Measurements from ENCODE around the gene AHRR.
"Not testable (repeated sequence)": the region's sequence is repeated elsewhere in the genome, so short reads cannot be mapped to it uniquely, and the experiment has no call there.

Gene AHRR

DNA sequence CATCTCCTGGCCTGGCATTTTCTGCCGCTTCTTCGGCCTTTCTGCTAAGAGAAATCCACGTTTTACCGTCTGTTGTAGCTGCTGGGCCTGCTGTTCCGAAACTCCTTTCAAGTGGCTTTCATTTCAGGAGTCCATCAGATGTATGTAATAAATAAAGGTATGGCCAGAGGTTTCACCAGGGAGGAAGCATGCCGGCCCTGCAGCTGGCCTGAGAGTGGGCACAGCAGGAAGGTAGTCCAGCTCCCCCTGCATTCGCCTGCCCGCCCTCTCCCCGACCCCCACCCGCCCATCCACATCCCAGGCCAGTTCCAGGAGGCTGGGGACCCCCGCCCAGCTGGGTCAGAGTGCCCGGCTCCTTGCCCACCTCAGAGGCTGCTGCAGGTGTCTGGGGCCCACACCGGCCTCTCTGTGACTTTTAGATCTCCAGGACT is 75.0 kb downstream of the AHRR start:
- DNase-seq (ENCODE audit: low spot score), result no peak

DNA sequence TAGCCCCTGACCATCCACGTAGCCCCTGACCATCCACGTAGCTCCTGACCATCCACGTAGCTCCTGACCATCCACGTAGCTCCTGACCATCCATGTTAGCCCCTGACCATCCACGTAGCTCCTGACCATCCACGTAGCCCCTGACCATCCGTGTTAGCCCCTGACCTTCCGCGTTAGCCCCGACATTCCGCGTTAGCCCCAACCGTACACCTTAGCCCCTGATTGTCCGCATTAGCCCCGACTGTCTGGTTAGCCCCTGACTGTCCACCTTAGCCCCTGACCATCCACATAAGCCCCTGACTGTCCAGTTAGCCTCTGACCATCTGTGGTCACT is 76.6 kb downstream of the AHRR start:
- not testable (repeated sequence) for DNase-seq (ENCODE audit: low spot score)

DNA sequence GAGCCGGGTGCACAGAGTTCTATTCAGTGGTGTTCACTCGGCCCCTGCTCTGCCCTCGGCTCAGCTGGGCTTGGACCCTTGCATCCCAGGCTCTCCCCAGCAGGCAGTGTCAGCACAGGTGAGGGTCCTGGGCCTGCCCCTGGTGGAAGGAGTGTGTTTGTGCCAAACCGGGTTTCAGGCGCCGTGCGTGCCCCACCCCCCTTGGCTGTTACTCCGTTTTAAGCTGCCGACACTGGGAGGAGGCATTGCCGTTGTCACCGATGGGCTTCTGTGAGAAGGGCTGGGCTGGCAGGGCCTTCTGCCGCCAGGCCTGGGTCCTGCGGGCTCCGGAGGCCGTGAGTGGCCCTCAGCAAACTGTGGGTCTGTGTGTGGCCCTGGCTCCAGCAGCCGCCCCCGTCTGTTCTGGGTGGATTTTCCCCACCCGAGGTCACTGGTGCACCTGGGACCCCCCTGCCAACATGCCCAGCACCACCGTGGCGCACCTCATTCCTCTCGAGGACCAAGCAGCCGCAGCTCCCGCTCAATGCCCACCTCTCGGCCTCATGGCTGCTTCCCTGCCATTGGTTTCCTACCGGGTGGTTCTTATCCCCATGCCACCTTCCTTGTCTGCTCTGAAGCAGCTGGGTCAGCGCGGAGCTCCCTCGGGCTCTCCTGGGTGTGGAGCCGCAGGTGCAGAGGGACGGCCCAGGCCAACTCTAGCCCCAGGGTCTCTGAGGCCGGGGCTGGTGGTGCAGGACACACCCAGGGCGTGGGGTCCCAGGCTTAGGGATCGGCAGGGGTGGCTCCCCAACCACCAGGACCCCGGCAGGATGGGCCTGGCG is 77.2 kb downstream of the AHRR start:
- no peak for DNase-seq (ENCODE audit: low spot score)

DNA sequence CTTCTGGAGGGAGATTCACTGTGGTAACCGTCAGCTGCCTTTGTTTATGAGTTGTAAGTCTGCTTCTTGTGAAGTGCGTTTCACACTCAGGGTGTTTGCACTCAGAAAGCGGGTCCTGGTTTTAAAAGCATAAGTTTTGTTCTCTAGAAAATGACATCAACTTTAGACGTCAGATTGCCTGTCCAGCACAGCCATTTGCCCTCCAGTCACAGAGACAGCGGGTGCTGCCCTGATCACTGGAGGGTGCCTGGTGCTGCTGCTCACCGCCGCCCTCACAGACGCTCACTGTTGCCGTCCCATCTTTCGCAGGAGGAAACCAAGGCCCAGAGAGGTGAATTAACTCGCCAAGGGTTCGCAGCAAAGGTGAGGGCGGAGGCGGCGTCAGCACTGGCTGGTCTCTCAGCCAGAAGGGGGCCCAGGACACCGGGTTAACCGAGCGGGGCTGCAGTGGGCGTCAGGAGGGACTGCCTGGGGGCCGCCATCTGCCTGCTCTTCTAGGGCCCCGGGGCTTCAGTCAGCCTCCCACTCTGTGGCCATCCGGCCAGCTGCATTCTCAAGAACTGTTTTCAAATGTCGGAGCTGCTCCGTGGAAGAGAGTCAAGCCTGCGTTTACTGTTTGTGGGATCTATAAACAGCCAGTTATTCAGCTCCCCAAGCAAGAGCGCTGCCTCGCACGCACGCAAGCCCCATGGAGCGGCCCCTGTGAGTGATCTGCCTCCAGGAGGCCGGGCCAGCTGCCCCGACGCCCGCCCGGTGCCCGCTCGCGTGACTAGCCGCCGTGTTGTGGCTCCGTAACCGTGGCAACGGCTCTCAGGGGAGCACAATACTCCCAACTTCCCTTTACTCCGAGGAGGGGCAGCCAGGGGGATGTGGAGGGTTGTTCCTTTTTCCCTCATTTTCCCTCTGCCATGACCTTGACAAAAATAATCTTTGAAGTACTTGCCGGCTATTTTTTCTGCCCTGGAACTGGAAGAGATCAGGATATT is 78.1 kb downstream of the AHRR start:
- DNase-seq (ENCODE audit: low spot score), result peak; percentile 86

DNA sequence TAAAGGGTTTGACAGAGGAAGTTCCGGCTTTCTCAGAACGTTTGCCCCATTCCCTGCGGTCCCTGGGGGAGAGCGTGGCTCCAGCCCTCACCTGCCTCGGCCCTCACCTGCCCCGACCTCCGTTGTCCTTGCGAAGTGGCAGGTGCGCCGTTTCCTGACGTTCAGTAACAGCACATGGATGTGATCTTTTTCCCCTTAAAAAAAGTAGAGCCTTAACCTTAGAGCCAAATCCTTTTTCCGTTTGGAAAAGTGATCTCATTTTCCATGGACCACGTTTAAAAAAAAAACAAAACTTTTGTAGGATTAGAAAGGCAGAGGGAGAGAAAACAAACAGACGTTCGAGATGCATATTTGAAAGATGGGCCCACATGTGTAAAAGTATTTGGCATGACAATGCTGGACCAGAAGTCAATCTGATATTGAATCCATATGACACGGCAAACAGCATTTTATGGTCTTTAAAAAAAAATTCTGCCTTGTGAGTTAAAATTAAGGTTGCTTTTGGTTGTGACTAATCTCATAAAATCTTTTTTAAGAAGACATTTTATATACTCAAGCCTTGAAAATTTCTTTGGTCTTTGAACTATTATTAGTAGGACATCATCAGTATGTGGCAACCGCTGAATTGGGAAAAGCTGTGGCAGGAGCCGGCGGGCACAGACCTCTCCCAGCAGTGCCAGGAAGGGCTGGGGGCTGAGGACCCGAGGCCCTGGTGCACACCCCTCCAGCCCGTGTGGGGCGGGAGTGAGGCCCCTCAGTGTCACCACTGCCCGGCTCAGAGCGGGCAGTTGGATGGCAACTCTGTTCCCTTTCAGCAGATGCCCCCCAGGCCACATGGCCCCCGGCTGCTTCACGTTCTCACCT is 79.0 kb downstream of the AHRR start:
- no peak for DNase-seq (ENCODE audit: low spot score)

DNA sequence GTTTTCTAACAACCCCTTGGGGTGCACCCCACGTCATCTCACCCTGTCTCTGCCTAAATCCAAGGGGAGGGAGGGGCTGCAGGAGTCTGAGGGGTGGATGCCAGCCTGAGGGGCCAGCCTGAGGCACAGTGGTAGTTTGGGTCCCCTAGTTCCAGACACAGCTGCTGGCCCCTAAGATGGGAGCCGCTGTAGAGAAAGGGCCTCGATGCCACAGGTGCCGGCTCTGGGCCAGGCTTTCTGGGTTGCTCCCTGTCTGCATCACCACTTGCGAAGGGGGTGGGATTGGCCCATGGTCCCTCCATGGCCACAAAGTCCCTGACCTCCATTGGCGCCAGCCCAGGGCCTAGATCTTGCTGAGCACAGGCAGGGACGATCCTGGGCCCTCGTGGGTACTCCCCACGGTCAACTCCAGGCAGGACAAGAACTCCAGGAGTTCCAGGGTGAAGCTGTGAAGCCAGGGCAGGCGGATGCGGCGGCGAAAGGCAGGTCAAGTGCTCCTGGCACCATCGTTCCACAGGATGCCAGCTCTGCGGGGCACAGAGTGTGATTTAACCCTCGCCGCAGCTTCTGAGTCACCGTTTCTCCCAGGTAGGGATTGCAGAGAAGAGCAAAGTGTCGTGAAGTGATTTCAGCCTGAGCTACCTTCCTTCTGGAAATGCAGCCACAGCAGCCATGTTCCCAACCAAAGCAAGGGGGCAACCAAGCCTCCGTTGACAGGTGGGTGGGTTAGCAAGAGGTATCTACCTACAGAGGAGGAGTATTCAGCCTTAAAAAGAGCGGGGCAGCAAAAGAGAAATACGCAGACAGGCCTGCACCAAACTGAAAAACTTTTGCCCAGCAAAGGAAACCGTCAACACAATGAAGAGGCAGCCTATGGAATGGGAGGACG is 79.9 kb downstream of the AHRR start:
- DNase-seq (ENCODE audit: low spot score), result no peak

GRCh38 chr5:402219-402614 is 80.7 kb downstream of the AHRR start:
- not testable (repeated sequence) for DNase-seq (ENCODE audit: low spot score)

DNA sequence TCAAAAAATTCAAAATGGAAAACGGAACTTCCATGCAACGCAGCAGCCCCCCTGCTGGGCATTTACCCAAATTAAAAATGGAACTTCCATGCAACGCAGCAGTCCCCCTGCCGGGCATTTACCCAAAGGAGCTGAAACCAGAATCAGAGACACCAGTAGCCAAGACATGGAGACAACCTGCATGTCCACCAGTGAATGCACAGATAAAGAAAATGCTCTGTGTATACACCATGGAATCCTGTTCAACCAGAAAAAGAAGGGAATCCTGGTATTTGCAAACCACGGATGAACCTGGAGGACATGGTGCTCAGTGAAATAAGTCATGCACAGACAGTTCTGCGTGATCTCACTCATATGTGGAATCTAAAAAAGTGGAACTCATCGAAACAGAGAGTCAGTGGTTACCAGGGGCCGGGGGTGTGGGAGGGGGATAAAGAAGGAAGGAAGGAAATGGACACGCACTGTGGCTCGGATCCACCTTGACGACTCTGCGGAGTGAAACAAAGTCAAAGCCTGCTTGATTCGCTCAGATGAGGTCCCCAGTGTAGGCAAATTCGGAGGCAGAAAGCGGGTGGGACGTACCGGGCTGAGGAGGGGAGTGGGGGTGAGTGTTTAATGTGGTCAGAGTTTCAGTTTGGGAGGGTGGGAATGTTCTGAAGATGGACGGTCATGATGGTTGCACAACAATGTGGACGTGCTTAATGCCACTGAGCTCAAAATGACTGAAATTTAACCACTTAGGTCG is 81.3 kb downstream of the AHRR start:
- DNase-seq (ENCODE audit: low spot score), result no peak

- DNase-seq (ENCODE audit: low spot score), result no peak
These were observed 82.5 kb downstream of the AHRR start for GRCh38 chr5:403995-404394.

DNA sequence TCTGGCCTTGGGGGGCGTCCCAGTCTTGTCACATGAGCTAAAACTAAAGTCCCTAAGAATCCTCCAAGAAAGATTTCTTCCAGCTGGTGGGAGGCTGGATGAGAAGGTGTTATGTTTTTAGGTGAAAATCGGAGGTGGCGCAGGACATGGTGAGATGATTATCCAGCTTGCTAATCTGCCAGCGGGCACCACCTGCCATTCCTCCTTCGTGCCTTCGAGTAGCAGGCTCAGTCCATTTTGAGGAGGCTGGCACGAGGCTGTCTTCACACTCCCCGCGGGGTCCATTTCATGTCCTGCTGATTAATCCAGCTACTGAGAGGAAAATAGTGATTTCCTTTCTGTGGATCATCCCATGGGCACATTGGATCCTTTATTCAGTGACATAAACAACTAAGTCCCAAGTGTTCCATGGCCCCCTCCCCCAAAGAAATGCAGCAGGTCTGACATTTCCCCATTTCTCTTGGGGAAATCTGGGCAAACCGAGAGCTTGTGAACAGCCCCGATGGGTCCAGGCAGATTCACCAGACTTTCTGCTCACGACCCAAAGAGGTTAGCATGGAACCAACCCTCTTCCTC is 83.2 kb downstream of the AHRR start:
- DNase-seq (ENCODE audit: low spot score), result no peak

- no peak for DNase-seq (ENCODE audit: low spot score)
These were observed 83.9 kb downstream of the AHRR start for GRCh38 chr5:405421-405820.

GRCh38 chr5:406041-406440 is 84.5 kb downstream of the AHRR start:
- DNase-seq (ENCODE audit: low spot score), result no peak

DNA sequence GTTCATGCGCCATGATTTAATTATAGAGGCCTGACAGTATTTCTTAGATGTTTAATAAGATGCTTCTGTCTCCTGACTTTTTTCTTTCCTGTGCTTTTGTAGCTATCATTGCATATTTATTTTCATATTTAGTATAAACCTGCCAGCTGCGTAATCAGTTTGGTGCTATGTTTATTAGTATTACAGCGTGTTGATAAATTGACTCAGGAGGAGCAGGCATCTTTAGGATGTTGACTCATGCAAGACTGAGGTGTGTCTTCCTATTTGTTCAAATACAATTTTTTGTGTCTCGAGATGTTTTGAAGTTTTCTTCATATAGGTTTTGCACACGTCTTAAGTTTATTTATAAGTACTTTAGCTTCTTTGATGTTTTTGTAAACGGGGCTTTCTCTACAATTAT is 85.5 kb downstream of the AHRR start:
- no peak for DNase-seq (ENCODE audit: low spot score)

DNA sequence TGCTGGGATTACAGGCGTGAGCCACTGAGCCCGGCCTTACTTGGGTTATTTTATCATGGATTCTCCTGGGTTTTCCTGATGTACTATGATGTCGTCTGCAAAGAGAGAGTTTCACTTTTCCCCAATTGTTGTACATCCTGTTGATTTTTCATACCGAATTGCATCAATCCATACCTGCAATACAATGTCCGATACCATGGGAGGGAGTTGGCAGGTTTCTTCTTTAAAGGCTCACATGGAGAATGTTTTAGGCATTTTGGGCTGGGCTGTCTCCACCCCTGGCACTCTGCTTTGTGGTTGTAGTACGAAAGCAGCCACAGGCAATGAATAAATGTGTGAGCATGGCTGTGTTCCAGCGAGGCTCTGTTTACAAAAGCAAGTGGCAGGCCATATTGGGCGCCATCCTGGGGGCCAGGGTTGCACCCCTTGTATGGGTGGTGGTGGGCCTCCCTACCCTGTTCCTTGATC is 86.3 kb downstream of the AHRR start:
- DNase-seq (ENCODE audit: low spot score), result no peak

DNA sequence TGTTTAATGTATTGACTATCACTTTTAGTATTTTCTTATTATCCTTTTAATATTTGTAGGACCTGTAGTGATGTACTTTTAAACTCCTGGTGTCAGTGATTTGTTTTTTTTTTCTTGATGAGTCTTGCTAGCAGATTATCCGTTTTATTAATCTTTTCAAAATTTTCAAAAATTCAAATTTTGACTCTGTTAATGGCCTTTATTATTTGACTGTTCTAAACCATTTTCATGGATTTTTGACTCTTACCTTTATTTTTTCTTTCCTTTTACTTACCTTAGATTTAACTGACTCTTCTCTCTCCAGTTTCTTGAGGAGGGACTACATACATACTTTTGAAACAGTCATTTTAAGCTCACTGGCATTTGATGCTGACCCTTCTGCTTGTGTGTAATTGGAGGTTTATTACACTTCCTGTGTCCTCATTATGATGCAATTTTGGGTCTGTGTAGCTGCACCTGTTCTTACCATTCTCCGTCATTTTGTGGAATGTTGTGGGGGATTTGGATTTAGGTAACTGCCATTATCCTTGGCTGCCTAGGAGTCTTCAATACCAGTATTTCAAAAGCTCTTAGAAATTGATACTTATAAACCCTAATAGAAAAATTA is 89.5 kb downstream of the AHRR start:
- DNase-seq (ENCODE audit: low spot score), result no peak

DNA sequence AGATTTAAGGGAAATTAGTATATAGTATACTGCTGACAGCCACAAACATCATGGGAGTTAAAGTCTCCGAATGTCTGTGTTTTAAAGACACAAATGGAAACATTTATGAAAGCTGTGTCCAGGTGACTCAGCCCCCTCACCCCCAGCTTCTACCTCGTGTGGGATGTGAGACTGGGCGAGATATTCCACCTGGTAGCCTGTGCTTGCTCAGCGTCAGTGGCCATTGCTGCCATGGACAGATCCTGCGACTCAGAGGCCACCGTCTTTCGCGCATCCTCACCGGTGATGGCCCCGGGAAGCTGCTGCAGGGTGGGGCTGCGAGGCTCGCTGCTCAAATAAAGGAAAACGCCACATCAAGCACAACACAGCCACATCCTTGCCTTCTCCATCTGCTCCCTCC is 90.2 kb downstream of the AHRR start:
- no peak for DNase-seq (ENCODE audit: low spot score)

DNA sequence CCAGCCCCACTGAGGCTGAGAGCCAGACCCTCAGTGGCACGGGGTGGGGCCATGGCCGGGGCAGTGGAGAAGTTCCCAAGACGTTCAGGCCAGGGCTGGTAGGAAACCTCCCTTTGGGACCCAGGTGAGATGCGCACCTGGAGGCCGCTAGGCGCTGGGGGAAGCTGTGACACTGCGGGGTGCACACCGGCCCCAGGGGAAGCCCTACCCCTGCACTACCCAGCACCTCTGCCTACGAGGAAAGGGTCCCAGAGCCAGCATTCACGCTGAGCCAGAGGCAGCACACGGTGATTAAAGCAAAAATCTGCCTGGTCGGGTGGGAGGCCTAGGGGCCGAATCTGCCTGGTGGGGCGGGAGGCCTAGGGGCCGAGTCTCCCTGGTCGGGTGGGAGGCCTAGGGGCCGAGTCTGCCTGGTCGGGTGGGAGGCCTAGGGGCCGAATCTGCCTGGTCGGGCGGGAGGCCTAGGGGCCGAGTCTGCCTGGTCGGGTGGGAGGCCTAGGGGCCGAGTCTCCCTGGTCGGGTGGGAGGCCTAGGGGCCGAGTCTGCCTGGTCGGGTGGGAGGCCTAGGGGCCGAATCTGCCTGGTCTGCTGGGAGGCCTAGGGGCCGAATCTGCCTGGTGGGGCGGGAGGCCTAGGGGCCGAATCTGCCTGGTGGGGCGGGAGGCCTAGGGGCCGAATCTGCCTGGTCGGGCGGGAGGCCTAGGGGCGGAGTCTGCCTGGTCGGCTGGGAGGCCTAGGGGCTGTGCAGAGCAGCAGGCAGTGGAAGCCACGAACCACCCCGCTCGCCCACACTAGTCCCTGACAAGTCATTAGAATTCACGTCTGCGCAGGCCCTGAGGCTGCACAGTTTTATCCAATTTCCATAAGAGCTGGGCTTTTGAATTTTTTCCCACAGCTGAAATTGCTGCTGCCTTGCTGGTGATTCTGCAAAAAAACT is 93.7 kb downstream of the AHRR start:
- not testable (repeated sequence) for DNase-seq (ENCODE audit: low spot score)

DNA sequence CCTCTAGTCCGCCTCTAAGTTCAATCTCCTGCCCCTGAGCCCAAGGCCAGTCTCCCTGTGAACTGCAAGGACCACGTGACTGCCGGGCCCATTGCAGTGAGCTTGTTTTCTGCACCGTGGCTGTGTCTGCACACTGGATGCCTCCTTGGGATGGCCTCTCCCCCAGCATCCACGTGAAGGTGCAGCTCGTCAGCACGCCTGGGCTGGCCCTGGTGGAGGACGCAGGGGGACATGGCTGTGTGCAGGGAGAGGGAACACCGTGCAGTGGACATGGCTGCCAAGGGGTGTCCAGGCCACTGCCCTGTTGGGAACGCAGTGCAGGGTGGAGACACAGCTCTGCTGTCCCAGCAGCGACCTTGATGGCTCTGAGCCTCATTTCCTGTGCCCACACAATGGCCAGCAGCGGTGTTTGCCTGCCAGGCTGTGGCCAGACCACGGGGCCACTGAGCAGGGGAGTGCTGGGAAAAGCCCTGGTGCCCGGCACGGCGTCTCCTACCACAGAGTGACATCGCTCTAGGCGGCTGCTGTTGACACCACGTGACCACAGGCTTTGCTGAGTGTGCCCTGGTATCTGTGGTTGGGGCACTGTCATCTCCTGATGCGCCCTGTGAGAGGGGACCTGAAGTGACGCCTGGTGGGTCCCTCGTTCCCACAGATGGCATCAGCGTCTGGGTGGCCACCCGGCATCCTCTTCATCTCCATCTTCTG is 94.6 kb downstream of the AHRR start:
- DNase-seq (ENCODE audit: low spot score), result no peak
